ENCODE measurements around the gene MUC6.

MUC6 gene

DNA sequence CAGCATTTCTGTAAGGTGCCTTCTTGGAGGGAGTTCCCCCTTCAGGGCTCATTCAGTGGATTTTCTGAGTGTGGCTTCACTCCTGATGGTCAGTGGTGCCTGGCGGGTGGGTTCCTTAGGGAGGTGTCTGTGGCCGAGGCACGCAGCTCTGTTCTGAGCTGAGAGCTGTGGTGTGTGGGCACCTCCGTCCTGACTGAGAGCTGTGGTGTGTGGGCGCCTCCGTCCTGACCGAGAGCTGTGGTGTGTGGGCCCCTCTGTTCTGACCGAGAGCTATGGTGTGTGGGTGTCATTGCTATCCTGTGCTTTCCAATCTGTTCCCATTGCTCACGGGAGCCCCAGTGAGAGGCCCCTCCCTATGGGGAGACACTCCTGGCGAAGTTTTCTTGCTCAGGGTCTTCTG lies 39.8 kb downstream of the MUC6 start:
- Histone ChIP-seq H3K36me3 (ENCODE audit: control insufficient read depth, insufficient read depth, low read length) (peaks cover 36% of the 10 kb centered on the region), H3K27ac (ENCODE audit: low read depth, low read length) (no peak overlapping the region), H3K9ac (ENCODE audit: low read length) (no peak overlapping the region), H3K27me3 (ENCODE audit: control insufficient read depth, insufficient read depth, low read length) (no peaks in the 10 kb centered on the region), H3K4me3 (ENCODE audit: low read length) (no peak overlapping the region), H3K4me1 (ENCODE audit: control insufficient read depth, insufficient read depth, low read length) (no peaks in the 10 kb centered on the region)

GRCh38 chr11:995752-996420 lies 40.6 kb downstream of the MUC6 start:
- H3K27me3 ChIP-seq (ENCODE audit: control insufficient read depth, insufficient read depth, low read length) = no peaks in the 10 kb centered on the region
- H3K9ac ChIP-seq (ENCODE audit: low read length) = no peak overlapping the region
- no peak overlapping the region for H3K27ac ChIP-seq (ENCODE audit: low read depth, low read length)
- H3K4me3 ChIP-seq (ENCODE audit: low read length) = no peak overlapping the region
- no peaks in the 10 kb centered on the region for H3K4me1 ChIP-seq (ENCODE audit: control insufficient read depth, insufficient read depth, low read length)
- H3K36me3 ChIP-seq (ENCODE audit: control insufficient read depth, insufficient read depth, low read length) = peaks cover 34% of the 10 kb centered on the region

GRCh38 chr11:995044-995751 lies 41.3 kb downstream of the MUC6 start:
- H3K27ac ChIP-seq (ENCODE audit: low read depth, low read length) = no peak overlapping the region
- no peak overlapping the region for H3K9ac ChIP-seq (ENCODE audit: low read length)
- peaks cover 29% of the 10 kb centered on the region for H3K36me3 ChIP-seq (ENCODE audit: control insufficient read depth, insufficient read depth, low read length)
- no peak overlapping the region for H3K4me3 ChIP-seq (ENCODE audit: low read length)
- no peaks in the 10 kb centered on the region for H3K27me3 ChIP-seq (ENCODE audit: control insufficient read depth, insufficient read depth, low read length)
- H3K4me1 ChIP-seq (ENCODE audit: control insufficient read depth, insufficient read depth, low read length) = no peaks in the 10 kb centered on the region

DNA sequence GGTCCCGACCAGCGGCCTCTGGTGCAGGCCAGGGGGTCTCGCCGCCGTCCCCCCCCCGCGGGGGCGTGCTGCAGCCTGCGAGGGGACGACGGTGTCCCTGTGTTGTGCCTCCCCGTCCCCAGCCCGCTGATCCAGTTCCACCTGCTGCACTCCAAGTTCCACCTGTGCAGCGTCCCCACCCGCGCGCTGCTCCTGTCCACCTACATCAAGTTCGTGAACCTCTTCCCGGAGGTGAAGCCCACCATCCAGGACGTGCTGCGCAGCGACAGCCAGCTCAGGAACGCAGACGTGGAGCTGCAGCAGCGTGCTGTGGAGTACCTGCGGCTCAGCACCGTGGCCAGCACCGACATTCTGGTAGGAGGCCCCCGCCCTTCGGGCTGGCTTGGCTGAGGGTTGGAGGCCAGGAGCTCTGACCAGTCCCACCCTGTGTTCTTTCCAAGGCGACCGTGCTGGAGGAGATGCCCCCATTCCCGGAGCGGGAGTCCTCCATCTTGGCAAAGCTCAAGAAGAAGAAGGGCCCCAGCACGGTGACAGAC lies 42.8 kb downstream of the MUC6 start:
- no peak overlapping the region for H3K4me3 ChIP-seq (ENCODE audit: low read length)
- H3K36me3 ChIP-seq (ENCODE audit: control insufficient read depth, insufficient read depth, low read length) = peaks cover 35% of the 10 kb centered on the region
- H3K27me3 ChIP-seq (ENCODE audit: control insufficient read depth, insufficient read depth, low read length) = no peaks in the 10 kb centered on the region
- H3K4me1 ChIP-seq (ENCODE audit: control insufficient read depth, insufficient read depth, low read length) = no peaks in the 10 kb centered on the region
- H3K27ac ChIP-seq (ENCODE audit: low read depth, low read length) = no peak overlapping the region
- H3K9ac ChIP-seq (ENCODE audit: low read length) = no peak overlapping the region

GRCh38 chr11:992577-992976 lies 43.9 kb downstream of the MUC6 start:
- H3K9ac ChIP-seq (ENCODE audit: low read length) = no peak overlapping the region
- H3K36me3 ChIP-seq (ENCODE audit: control insufficient read depth, insufficient read depth, low read length) = peaks cover 43% of the 10 kb centered on the region
- no peak overlapping the region for H3K27ac ChIP-seq (ENCODE audit: low read depth, low read length)
- H3K4me1 ChIP-seq (ENCODE audit: control insufficient read depth, insufficient read depth, low read length) = no peaks in the 10 kb centered on the region
- no peak overlapping the region for H3K4me3 ChIP-seq (ENCODE audit: low read length)
- no peaks in the 10 kb centered on the region for H3K27me3 ChIP-seq (ENCODE audit: control insufficient read depth, insufficient read depth, low read length)

GRCh38 chr11:991711-992307 lies 44.7 kb downstream of the MUC6 start:
- Histone ChIP-seq H3K27me3 (ENCODE audit: control insufficient read depth, insufficient read depth, low read length) (no peaks in the 10 kb centered on the region), H3K36me3 (ENCODE audit: control insufficient read depth, insufficient read depth, low read length) (peaks cover 40% of the 10 kb centered on the region), H3K4me3 (ENCODE audit: low read length) (no peak overlapping the region), H3K27ac (ENCODE audit: low read depth, low read length) (no peak overlapping the region), H3K4me1 (ENCODE audit: control insufficient read depth, insufficient read depth, low read length) (no peaks in the 10 kb centered on the region), H3K9ac (ENCODE audit: low read length) (no peak overlapping the region)

- Histone ChIP-seq H3K4me1 (ENCODE audit: control insufficient read depth, insufficient read depth, low read length) (no peaks in the 10 kb centered on the region), H3K4me3 (ENCODE audit: low read length) (no peak overlapping the region), H3K36me3 (ENCODE audit: control insufficient read depth, insufficient read depth, low read length) (peaks cover 47% of the 10 kb centered on the region), H3K27me3 (ENCODE audit: control insufficient read depth, insufficient read depth, low read length) (no peaks in the 10 kb centered on the region), H3K27ac (ENCODE audit: low read depth, low read length) (no peak overlapping the region), H3K9ac (ENCODE audit: low read length) (no peak overlapping the region)
Measured at GRCh38 chr11:991034-991433, 45.5 kb downstream of the MUC6 start.

DNA sequence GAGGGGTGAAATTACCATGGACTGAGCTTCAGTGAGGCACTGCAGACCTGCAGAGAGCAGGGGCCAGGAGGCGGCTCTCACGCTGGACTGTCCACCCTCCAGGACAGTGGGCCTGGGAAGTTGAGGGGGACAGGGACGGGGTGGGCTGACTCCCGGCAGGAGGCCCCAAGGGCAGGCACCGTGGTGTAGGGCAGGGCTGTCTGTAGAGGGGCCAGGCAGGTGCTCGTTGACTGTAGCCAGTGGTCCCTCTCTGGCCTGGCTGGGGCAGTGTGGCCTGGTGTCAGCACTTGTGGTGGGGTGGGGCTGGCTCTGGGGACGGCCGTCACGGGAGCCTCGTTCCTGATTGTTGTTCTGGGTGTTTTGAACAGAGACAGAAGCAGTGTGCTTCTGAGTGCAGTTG lies 46.4 kb downstream of the MUC6 start:
- Histone ChIP-seq H3K4me3 (ENCODE audit: low read length) (no peak overlapping the region), H3K27me3 (ENCODE audit: control insufficient read depth, insufficient read depth, low read length) (no peaks in the 10 kb centered on the region), H3K36me3 (ENCODE audit: control insufficient read depth, insufficient read depth, low read length) (peaks cover 51% of the 10 kb centered on the region), H3K9ac (ENCODE audit: low read length) (no peak overlapping the region), H3K4me1 (ENCODE audit: control insufficient read depth, insufficient read depth, low read length) (no peaks in the 10 kb centered on the region), H3K27ac (ENCODE audit: low read depth, low read length) (no peak overlapping the region)

DNA sequence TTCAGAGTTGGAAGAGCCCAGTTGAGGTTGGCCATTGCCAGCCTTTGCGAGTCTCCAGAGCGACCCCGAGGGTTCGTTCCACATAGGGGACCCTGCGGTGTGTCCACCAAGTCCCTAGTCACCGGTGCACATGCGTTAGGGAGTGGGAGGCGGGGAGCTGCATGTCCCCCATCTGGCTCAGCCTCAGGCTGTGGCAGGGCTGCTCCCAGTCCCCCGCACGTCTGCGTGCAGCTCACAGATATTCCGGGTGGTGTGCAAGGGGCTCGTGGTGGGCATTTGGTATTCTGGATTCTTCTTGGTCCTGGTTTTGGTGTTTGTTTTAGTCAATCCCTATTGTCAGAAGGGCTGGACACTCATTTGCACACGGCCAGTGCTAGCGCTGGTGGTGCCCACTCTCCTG lies 48.8 kb downstream of the MUC6 start:
- no peak overlapping the region for H3K4me3 ChIP-seq (ENCODE audit: low read length)
- no peak overlapping the region for H3K9ac ChIP-seq (ENCODE audit: low read length)
- peaks cover 48% of the 10 kb centered on the region for H3K36me3 ChIP-seq (ENCODE audit: control insufficient read depth, insufficient read depth, low read length)
- H3K4me1 ChIP-seq (ENCODE audit: control insufficient read depth, insufficient read depth, low read length) = no peaks in the 10 kb centered on the region
- H3K27ac ChIP-seq (ENCODE audit: low read depth, low read length) = no peak overlapping the region
- no peaks in the 10 kb centered on the region for H3K27me3 ChIP-seq (ENCODE audit: control insufficient read depth, insufficient read depth, low read length)

- no peak overlapping the region for H3K4me3 ChIP-seq (ENCODE audit: low read length)
- H3K9ac ChIP-seq (ENCODE audit: low read length) = no peak overlapping the region
- H3K4me1 ChIP-seq (ENCODE audit: control insufficient read depth, insufficient read depth, low read length) = no peaks in the 10 kb centered on the region
- no peak overlapping the region for H3K27ac ChIP-seq (ENCODE audit: low read depth, low read length)
- no peaks in the 10 kb centered on the region for H3K27me3 ChIP-seq (ENCODE audit: control insufficient read depth, insufficient read depth, low read length)
- peaks cover 44% of the 10 kb centered on the region for H3K36me3 ChIP-seq (ENCODE audit: control insufficient read depth, insufficient read depth, low read length)
Measured at GRCh38 chr11:986952-987305, 49.6 kb downstream of the MUC6 start.

GRCh38 chr11:986270-986951 lies 50.1 kb downstream of the MUC6 start:
- no peak overlapping the region for H3K4me3 ChIP-seq (ENCODE audit: low read length)
- no peaks in the 10 kb centered on the region for H3K4me1 ChIP-seq (ENCODE audit: control insufficient read depth, insufficient read depth, low read length)
- no peaks in the 10 kb centered on the region for H3K27me3 ChIP-seq (ENCODE audit: control insufficient read depth, insufficient read depth, low read length)
- H3K36me3 ChIP-seq (ENCODE audit: control insufficient read depth, insufficient read depth, low read length) = peaks cover 44% of the 10 kb centered on the region
- H3K9ac ChIP-seq (ENCODE audit: low read length) = no peak overlapping the region
- H3K27ac ChIP-seq (ENCODE audit: low read depth, low read length) = no peak overlapping the region

DNA sequence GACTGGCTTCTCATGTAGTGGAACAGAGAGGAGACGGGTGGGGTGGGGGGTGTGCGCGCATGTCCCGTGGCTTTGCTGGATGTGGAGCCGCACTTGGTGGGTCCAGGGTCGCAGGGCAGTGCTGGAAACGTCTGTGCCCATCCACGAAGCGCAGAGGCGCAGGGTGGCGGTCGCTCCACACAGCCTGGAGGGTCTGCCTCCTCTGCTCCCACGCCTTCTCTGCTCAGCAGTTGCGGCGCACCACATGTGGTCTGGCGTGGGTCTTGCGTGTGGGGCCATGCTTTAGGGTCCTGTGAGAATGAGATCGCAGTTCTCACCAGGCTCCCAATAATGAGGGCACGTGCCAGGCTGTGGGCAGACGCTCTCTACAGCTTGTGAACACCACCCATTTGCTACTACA lies 50.7 kb downstream of the MUC6 start:
- H3K27me3 ChIP-seq (ENCODE audit: control insufficient read depth, insufficient read depth, low read length) = no peaks in the 10 kb centered on the region
- no peak overlapping the region for H3K9ac ChIP-seq (ENCODE audit: low read length)
- peaks cover 46% of the 10 kb centered on the region for H3K36me3 ChIP-seq (ENCODE audit: control insufficient read depth, insufficient read depth, low read length)
- no peak overlapping the region for H3K27ac ChIP-seq (ENCODE audit: low read depth, low read length)
- no peaks in the 10 kb centered on the region for H3K4me1 ChIP-seq (ENCODE audit: control insufficient read depth, insufficient read depth, low read length)
- no peak overlapping the region for H3K4me3 ChIP-seq (ENCODE audit: low read length)

Data from rectal smooth muscle tissue (tissue), 1 donor.